ENCODE measurements around the gene ITGBL1.

ITGBL1 gene

DNA sequence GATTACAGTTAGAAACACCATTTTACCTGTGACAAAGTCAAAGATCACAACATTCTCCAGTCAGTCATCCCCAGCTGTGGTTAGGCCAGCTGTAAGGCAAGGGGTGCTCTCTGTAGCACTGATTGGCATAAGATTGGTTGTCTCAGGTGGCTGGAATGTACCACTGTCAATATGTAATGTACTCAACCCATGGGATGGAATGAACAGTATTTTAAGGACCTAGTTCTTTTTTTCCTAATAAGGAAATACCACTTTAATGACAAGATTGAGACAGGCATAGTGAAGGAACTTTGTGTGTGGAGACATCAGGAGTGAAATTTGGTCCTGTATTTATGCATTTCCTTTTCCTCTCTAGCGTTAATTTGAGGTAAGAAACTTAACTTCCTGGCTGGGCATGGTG, 310.7 kb downstream of the ITGBL1 start:
- FAIRE-seq: no peak
